Measurements from ENCODE around the gene SEC23B. TPM values are rescaled to one million over a fixed set of nuclear protein-coding genes. Genes with fewer than 3 reads are reported as not detected.

The SEC23B gene
- total and polyA plus RNA-seq, 2 of the 8 experiments (the other 6 are each of a cell fraction or from before 2014, with no cell fraction given): 53.3 to 62.8 TPM

GRCh38 chr20:18477821-18478220 is 29.9 kb upstream of the SEC23B start (continued):
- no peak for TF ChIP-seq CHD7 (IDR thresholded peaks at IDR 0.05; ENCODE audit: insufficient replicate concordance, low read length)
- TF ChIP-seq GTF2F1 (IDR thresholded peaks at IDR 0.05; ENCODE audit: borderline replicate concordance, low read depth, low read length): no peak

Measured in H1 (cell line).